Measurements from ENCODE around the gene PLOD1.
"Not testable (repeated sequence)": the region's sequence is repeated elsewhere in the genome, so short reads cannot be mapped to it uniquely, and the experiment has no call there.

PLOD1 gene

DNA sequence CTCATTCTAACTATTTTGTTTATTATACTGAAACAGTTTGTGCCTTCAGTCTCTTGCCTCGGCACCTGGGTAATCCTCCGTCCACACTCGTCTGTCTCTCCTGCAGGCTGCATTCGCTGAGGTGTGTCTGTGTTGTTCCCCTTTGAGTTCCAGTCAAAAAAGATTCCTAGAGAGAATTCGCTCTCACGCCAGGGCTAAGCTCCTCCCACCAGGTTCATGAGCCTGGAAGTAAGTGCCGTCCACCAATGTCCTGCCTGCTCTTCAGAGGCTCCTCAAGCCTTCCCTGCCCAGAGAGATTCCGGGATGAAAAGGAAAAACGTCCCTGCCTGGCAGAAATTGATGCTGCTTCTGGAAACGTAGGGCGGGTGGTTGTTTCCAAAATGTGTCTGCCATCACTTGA lies 21.2 kb upstream of the PLOD1 start:
- no peak for DNase-seq

DNA sequence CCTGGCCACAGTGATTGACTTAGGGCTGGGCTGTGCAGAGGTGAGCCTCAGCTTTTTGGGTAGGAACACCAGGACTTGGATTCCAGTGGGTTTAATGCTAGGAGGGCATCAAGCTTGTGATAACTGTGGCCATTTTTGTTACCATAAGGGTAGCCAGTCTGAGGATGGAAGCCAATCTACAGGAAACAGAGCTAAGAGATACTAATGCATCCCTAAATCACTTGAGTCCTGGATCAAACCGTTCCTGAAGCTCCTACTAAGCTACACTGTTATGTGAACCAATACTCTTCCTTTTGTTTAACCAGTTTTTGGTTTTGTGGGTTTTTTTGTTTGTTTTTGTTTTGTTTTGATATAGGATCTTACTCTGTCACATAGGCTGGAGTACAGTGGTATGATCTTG lies 20.5 kb upstream of the PLOD1 start:
- no peak for DNase-seq

DNA sequence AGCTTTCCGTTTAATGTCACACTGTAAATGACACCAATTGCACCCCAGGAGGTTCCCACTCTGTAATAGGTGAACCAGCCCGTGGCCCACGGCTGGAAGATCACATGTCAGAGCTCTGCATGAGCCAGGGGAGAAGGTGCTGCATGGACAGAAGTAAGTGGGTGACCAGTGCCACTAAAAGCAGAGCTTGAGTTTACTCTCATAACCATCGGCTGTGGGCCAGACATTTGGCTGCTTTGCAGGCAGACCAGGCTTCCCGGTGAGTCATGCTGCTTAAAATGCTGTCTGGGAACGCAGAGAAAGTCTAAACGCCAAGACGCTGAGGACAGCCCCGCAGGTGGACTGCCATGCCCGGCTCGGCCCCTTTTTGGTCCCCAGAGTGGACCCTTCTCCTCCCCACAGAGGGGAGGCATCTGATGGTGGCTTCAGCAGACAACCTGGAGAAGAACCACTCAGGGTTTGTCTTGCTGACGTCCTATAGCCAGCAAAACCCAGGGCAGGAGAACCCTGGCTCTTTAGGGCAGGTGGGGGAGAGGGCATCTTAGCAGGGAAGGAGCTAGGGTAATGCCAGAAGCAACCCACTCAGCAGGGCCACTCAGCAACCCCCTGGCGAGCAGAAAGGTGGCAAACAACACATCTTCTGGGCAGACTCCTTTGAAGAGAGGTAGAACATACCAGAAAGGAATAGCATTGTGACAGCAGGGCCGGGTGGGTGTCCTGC lies 15.6 kb upstream of the PLOD1 start:
- DNase-seq: no peak

DNA sequence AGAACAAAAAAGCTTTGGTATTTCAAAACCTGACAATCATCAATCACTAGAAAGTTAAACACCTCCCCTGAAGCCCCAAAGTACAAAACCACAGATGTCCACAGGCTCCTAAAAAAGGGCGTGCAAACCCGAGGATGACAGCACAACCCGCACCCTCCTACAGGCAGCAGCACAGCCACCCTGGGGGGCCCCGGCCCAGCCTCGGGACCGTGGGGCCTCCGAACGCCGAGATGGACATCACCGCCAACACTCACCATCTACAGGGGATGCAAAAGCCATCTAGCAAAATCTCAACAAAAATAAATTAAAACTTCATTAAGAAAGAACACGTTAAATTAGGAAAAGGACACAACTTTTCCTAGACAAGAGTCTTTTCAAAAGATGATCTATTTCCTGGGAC lies 14.9 kb upstream of the PLOD1 start:
- DNase-seq: no peak

DNA sequence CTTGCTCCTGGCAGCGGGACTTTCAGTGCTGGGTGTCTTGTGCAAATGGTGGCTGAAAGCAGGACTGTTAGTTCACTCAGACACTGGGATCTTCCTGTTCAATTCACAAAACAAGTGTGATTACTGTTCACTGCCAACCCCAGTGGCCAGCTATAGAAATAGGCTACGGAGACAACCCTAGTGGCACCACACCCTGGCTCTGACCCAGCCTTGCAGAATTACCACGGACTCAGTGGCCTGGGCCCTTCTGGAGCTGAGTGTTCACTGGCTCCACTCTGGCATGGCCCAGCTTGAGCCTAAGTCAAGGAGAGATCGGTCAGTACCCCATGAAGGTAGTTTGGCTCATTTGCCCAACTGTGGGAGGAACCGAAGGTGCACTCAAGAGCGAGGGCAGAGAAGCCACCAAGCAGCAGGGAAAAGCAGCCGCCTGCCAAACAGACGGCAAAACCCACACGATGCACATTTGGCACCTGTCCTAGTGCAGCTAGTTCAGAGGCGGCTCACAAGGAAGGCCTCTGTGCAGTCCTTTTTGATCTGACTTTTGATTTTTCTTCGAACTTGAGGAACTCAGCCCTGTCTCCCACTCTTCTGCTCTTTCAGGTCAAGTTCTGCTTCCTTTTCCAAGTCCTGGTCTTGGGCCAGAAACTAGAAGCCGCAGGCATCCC lies 14.1 kb upstream of the PLOD1 start:
- no peak for DNase-seq

DNA sequence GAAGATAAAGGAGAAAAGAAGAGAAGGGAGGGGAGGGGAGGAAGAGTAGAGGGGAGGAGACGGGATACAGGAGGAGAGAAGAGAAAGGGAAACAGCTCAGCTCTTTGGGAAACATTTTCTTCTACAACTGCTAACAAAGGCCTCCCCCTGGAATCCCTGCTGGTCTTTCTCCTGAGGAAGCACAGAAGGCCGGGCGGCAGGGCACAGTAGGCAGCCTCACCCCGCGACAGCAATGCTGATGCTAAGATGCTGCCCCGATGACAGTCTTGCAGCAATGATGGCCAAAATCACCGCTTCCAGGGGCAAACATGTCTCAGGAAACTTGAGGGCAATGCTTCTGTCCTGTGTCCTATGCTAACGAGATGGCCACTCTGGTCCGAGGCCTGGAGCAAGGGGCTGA lies 13.5 kb upstream of the PLOD1 start:
- no peak for DNase-seq

DNA sequence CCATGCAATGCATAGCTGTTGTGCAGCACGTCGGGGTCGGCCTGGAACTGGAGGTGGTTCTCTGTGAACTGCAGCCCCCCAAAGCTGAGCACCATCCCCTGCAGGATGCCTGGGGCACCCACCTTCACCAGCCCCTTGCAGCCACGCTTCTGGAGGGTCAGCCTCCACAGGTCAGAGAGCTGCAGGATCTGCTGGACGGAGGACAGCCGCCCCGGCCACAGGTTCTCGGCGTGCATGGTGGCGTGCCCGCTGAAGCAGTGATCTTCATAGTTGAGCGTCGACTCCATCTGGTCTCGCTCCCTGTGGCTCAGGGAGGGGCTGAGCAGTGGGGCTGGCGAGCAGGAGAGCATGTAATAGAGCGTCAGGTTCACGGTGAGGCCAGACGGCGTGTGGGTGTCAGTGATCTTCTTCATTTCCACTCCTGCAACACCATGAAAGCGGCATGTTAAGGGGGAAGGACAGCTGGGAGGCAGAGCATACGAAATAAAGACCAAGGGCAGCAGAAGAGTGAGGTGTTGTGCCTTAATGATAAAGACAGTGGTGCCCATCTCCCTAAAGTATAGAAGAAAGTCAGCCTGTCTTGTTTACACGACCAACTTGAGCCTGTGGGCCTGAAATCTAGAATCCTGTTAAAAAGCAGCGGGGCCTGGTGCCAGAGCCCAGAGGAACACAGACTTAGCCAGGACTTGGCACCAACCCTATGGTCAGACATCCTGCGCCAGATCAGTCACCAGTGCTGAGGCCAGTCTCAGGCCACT lies 11.3 kb upstream of the PLOD1 start:
- DNase-seq: no peak

DNA sequence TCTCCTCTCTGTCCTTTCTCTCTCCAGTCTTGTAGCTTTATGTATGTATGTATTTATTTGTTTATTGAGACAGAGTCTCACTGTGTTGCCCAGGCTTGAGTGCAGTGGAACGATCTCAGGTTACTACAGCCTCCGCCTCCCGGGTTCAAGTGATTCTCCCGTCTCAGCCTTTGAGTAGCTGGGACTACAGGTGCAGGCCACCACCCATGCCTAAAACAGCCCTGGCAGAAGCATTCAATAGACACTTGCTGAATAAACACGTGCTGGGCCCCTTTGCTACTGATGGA lies 10.7 kb upstream of the PLOD1 start:
- DNase-seq: no peak

DNA sequence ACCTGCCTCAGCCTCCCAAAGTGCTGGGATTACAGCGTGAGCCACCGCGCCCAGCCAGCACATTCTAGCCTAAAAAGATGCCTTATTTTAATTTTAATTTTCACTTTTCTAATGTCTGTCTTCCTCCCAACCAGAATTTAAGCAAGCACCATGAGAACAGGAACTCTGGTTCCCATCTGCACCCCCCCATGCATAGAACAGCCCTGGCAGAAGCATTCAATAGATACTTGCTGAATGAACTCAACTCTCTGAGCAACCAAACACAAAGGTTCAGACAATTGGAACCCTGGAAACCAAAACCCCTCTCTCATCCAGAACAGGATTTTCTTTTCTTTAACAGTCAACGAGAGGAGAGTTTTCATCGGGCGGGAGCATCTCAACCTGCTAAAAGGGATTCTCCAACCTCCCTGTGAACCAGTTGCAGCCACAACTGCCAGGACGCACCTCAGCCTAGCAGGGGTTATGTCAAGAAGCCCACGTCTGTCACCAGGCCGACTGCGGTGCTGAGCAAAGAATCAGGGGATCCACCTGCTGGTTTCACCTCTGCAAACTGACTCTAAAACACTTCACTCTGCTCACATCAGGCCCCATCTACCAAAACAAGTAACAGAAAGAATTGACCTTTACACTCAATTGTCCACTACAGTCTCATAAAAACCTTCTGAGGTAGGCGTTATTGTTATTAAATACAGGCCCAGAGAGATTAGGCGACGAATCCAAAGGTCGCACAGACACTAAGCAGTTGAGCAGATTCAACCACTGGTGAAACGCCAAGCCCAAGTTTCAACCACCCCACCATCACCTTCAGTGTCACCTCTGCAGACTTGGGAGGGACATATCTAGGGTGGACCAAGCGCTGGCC lies 10.0 kb upstream of the PLOD1 start:
- DNase-seq: no peak

DNA sequence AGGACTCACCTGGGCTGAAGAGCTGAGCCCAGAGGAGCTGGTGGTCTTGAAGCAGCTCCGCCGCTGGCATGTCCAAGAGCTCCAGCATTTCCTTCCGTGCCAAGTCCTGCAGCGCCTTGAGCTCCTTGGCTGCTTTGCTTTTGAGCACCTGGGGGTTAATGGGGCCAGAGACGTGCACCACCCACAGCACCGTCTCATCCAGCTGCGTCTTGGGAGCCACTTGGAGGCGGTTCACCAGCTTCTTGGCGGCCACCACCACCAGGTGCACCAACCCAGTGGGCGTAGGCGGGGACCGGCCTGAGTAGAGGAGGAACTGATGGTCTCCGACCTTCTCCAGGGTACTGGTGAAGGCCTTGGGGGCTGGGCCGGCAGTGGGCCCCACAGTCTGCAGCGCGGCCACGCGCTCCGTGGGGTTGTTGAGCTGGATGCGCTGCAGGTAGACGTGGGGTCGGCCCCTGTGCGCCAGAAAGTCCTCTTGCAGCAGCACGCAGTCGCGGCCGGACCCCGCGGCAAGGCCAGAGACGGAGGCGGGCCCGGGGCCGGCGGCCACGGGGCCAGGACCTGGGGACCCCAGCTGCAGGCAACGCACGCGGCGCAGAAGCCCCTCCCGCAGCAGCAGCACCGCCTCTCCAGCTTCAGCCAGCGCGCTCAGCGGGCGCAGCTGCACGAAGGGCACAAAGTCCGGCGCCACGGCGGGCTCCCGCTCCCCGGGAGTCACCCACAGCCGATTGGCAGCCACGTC lies 9.2 kb upstream of the PLOD1 start:
- not testable (repeated sequence) for DNase-seq

DNA sequence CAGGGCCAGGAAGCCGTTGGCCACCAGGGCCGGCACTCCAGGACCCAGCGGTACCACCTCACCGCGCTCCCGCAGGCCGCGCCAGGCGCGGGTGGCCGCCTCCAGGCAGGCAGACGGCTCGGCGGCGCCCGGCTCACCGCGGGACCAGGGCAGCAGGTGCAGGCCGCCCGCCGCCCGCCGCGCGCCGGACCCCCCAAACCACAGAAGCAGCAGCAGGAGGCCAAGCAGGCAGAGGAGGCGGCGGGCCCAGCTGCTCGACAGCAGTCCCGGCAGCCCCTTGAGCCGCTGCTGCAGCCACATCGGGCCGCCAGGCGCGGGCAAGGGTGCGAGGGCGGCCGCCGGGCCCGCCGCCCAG lies 8.6 kb upstream of the PLOD1 start:
- DNase-seq: peak; percentile 33

DNA sequence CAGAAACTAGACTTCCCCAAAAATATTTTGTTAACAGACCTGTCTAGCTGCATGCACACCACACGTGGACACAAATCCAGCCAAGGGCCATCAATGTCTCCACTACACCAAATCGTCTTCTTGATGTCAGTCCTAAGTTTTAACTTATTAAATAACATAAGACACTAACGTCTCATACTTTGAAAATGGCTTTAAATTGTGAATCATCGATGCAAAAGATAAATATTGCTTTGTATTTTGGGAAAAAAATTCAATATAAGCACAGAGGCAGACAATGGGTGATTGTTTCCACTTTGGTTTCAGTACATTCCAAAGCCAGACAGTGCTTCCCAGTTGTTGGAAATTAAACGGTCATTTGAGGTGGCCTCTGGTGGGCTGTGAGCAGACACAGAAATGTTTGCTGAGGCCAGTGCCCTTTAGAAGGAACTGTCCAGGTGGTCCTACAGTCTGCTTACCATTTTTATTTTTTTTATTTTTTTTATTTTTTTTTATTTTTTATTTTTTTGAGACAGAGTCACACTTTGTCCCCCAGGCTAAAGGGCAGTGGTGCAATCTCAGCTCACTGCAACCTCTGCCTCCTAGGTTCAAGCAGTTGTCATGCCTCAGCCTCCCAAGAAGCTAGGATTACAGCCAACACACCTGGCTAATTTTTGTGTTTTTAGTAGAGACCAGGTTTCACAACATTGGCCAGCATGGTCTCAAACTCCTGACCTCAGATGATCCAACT lies 6.5 kb upstream of the PLOD1 start:
- no peak for DNase-seq

DNA sequence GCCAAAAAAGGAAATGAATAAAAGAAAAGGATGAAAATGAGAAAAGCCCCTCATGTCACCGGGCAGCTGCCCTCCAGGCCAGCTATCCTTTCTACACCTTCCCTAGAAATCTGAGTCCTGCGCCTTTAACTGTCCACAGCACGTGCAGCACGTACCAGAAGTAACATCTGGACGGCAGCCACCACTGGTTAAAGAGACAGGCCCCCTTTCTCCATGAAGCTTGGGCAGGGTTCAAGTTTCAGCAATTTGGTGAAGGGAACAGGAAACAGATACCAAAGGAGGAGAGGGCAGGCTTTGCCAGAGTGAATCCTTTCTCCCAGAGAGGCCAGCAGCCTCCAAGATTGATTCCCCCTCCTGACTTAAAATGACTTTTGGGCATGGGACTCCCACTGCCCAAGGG lies 4.7 kb upstream of the PLOD1 start:
- no peak for DNase-seq

DNA sequence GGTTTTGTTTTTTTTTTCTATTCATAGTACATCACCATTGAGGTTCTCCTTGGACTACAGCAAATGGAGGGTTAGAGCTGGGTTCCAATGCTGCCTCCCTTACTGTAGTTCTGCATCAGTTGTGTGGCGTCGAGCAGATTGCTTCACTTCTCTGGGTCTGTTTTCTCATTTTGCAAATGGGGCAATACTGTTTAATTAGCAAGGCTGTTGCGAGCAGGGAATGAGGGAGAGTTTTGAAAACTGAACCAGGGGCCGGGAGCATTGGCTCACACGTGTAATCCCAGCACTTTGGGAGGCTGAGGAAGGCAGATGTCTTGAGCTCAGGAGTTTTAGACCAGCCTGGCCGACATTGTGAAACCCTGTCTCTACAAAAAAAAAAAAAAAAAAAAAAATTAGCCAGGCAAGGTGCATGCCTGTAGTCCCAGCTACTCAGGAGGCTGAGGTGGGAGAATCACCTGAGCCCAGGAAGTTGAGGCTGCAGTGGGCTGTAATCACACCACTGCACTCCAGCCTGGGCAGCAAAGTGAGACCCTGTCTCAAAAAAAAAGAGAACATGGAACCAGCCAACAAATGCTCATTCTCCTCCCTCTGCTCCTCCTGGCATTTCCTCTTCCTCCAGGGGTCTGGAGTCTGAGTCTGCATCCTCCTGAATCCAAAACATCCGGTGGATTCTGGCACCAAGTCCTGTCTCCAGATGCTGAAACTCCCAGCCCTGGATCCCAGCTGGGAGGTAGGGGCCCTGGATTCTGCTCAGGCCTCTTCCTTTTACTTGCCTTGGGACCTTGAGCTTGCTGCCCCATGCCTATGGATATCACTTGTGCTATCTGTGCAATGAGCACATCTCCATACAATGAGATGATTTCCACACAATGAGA lies 3.7 kb upstream of the PLOD1 start:
- DNase-seq: no peak

DNA sequence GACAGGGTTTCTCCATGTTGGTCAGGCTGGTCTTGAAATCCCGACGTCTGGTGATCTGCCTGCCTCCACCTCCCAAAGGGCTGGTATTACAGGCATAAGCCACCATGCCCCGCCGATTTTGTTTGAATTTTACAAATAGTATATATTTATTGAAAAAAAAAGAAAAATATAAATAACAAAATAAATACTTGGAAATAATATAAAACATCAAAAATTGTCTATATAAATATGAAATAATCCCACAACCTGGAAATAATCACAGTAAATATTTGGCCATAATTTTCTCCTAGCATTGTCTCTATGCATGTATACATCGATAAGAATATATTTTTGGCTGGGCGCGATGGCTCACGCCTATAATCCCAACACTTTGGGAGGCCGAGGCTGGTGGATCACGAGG lies 2.7 kb upstream of the PLOD1 start:
- no peak for DNase-seq

DNA sequence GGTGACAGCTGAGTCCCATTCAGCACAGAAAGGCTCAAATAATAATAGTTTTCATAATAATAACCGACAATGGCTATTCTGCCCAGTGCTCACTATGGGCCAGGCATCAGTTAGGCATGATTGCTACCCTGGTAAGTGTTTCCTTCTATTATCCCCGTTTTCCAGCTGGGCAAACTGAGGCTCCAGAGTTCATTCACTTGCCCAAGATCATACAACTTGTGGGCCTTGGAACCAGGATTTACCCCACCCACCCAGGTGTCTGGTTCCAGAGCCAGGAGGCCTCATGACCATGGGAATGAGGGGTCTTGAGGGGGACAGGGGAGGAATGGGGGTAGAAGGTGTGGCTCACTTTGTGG lies 518 bp downstream of the PLOD1 start:
- DNase-seq: no peak

DNA sequence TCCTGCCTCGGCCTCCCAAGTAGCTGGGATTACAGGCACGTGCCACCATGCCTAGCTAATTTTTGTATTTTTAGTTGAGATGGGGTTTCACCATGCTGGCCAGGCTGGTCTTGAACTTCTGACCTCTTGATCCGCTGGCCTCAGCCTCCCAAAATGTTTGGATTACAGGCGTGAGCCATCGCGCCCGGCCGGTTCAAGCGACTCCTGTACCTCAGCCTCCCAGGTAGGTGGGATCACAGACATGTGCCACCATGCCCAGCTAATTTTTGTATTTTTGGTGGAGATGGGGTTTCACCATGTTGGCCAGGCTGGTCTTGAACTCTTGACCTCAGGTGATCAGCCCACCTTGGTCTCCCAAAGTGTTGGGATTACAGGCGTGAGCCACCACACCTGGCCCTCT lies 1.2 kb downstream of the PLOD1 start:
- not testable (repeated sequence) for DNase-seq

DNA sequence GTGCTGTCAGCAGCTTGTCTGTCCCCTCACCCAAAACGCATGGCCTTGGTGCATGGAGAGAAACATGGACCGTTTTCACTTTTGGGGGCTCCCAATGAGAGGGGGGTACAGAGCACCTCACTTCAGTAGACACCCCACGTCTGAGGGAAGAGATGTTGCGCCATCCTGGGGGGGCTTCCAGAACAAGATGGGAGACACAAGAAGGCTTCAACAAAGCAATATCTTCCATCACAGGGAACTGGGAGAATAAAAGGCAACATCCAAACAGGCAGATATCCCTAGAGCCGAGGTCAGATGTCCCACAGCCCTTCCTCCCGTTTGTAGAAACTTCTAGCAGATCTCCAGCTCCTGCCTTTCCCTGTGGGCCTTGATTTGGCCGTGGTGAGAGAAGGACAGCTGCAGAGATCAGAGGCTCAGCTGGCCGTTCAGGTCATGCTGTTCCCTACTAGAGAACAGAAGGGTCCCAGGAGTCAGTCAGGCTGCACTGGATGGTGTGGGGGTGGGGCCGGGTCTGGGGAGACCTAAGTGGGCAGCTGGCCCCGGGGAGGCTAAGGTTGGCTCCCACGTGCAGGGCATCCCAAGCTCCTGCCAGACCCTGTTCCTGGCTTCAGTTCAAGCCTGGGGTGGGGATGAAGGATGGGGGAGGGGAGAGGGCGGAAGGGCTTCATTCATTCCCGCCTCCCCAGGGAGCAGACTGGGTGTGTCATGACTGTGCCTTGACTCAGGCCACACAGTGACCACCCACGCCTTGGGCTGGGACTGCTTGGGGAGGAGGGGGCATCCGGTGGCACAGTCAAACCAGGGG lies 4.4 kb downstream of the PLOD1 start:
- DNase-seq: no peak

DNA sequence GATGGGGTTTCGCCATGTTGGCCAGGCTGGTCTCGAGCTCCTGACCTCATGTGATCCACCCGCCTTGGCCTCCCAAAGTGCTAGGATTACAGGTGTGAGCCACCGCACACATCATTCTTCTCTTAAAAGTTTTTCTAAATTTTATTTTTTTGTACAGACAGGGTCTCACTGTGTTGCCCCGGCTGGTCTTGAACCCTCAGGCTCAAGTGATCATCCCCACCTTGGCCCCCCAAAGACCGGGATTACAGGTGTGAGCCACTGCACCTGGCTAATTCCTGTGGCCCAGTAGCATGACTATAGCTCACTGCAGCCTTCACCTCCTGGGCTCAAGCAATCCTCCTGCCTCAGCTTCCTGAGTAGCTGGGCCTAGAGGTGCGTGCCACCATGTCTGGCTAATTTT lies 5.3 kb downstream of the PLOD1 start:
- DNase-seq: not testable (repeated sequence)

DNA sequence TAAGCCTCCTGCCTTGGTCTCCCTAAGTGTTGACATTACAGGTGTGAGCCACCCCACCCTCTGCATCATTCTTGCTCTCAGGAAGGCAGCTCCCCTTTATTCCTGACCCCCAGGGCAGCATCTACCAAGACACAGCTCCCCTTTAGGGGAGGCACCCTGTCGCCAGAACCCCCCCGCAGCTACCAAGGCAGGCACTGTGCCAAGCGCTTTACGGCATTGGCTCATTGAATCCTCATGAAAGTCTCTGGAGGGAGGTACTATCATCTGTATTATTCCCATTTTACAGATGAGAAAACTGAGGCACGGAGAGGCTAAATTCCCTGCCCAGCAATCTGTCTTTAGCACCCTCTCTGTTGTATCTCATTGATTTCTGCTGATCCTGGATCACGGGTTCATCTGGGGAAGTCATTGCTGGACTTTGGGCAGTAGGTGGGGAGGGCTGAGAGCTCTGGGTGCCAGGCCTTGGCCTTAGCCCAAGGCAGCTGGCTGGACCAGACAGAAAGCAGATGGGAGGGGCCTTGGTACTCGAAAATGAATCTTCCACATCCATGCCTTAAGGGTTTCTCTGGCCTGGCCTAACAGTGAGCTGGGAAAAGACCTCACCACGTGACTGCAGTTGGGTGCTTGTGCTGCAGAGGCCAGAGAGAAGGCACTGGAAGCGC lies 5.9 kb downstream of the PLOD1 start:
- DNase-seq: no peak
